Astrocyte of the hippocampus (primary cell): Measurements from ENCODE around the gene UBASH3A.
A peak's percentile ranks its signal among the peaks of the same experiment; 100 is the strongest.

Experiments
- DNase-seq: peaks from one replicate; pipeline ENCODE4 v3.0.0; 2011; ENCODE audit warnings: low read depth, low spot score

The UBASH3A gene

GRCh38 chr21:42489006-42489563 lies 85.4 kb downstream of the UBASH3A start:
- no peak for DNase-seq

GRCh38 chr21:42489991-42490390 lies 86.3 kb downstream of the UBASH3A start:
- DNase-seq: no peak

- no peak for DNase-seq
These were observed 87.0 kb downstream of the UBASH3A start for GRCh38 chr21:42490720-42491119.

GRCh38 chr21:42491328-42491727 lies 87.6 kb downstream of the UBASH3A start:
- no peak for DNase-seq

- no peak for DNase-seq
These were observed 88.5 kb downstream of the UBASH3A start for GRCh38 chr21:42492201-42492600.

GRCh38 chr21:42493109-42494060 lies 89.7 kb downstream of the UBASH3A start:
- no peak for DNase-seq

- DNase-seq: no peak
These were observed 91.3 kb downstream of the UBASH3A start for GRCh38 chr21:42495027-42495426.

GRCh38 chr21:42495765-42496119 lies 92.0 kb downstream of the UBASH3A start:
- DNase-seq: no peak

- DNase-seq: peak; percentile 100
These were observed 92.6 kb downstream of the UBASH3A start, which contains the start of gene RSPH1 for GRCh38 chr21:42496120-42496838. RSPH1 (minus strand) TSS chr21:42496224; CDS start chr21:42496186, 38 bp downstream.

- no peak for DNase-seq
These were observed 93.1 kb downstream of the UBASH3A start for GRCh38 chr21:42496839-42497202.
